Stomach (tissue), 9 donors: ENCODE measurements around the gene CCR4. TPM values are rescaled to one million over a fixed set of nuclear protein-coding genes. Genes with fewer than 3 reads are reported as not detected.
"Not testable (repeated sequence)": the region's sequence is repeated elsewhere in the genome, so short reads cannot be mapped to it uniquely, and the experiment has no call there.

Source experiments
- DNase-seq, 2 donors: peaks; one replicate each; pipeline versions ENCODE4 v3.0.0 to v3.0.0-alpha.2; 2013 to 2019
- H3K27ac ChIP-seq, 5 donors: fragments of 200-600 bp in 4 of 5; sonication (generic) in 4 of 5; one replicate each; pipeline ENCODE4 v1.5.1; 2013 to 2019; ENCODE audit warnings: mild to moderate bottlenecking in 1 of 5, moderate library complexity in 1 of 5
- H3K27me3 ChIP-seq, 3 donors: fragments of 200-600 bp; sonication (generic); one replicate each; pipeline ENCODE4 v1.5.1; 2017 to 2019; ENCODE audit warnings: mixed run types in 1 of 3
- H3K36me3 ChIP-seq, 4 donors: fragments of 200-600 bp; sonication (generic); 1 replicate in 3 of 4; 2 replicates in 1 of 4; pipeline ENCODE4 v1.5.1; 2016 to 2019
- H3K4me1 ChIP-seq, 4 donors: fragments of 200-600 bp; sonication (generic); one replicate each; pipeline ENCODE4 v1.5.1; 2016 to 2019
- H3K4me3 ChIP-seq, 4 donors: fragments of 200-600 bp; sonication (generic) in 3 of 4; one replicate each; pipeline ENCODE4 v1.5.1; 2016 to 2019; ENCODE audit warnings: mild to moderate bottlenecking in 1 of 4
- H3K9me3 ChIP-seq, 4 donors: fragments of 200-600 bp; sonication (generic); one replicate each; pipeline ENCODE4 v1.5.1; 2016 to 2019
- EP300 ChIP-seq: sonication (generic); formaldehyde crosslinking; IDR thresholded peaks from one replicate; pipeline ENCODE4 v1.6.1; 2017; ENCODE audit warnings: antibody characterized with exemption
- POLR2A ChIP-seq, 4 donors: fragments of 450-650 bp; IDR thresholded peaks; one replicate each; pipeline ENCODE4 v1.6.1; 2016; ENCODE audit warnings: antibody characterized with exemption in 4 of 4, control low read depth in 2 of 4, mild to moderate bottlenecking in 1 of 4, moderate library complexity in 1 of 4
- POLR2AphosphoS5 ChIP-seq, 3 donors: sonication (generic); formaldehyde crosslinking; IDR thresholded peaks; one replicate each; pipeline ENCODE4 v1.6.1; 2016; ENCODE audit warnings: antibody characterized with exemption in 3 of 3
- WGBS, 5 donors: extraction: QIAGEN DNeasy Blood & Tissue Kit in 3 of 5; methylation state at CpG; one replicate each; pipeline versions ENCODE4 v1.1.5 to v1.1.7; 2013 to 2018; 5-methylcytosine and 5-hydroxymethylcytosine counted together
- intact Hi-C: fragments of 100-400 bp; cut with DNase I; formaldehyde crosslinking; loops from one replicate; pipeline ENCODE4 v1.15.1; 2023; ENCODE audit warnings: low total_unique reads
- polyA plus RNA-seq, 3 donors: library from polyadenylated mRNA; stranded (reverse); fragments of 200-250 nt; gene quantifications; one replicate each; pipeline ENCODE4 v1.2.3, GENCODE V29; 2013
- total RNA-seq, 5 donors: library from RNA; depleted of rRNA; stranded (reverse); fragments of >200 nt; gene quantifications; one replicate each; pipeline versions ENCODE4 v1.1.0 to v1.2.3, GENCODE V29; 2014 to 2016
- TF ChIP-seq, protein P1 (sequence below), 7 experiments: fragments of 450-650 bp in 4 of 7; fragments of 200-600 bp in 3 of 7; sonication (generic) in 3 of 7; IDR thresholded peaks; one replicate each; pipeline ENCODE4 v1.5.1; 2016 to 2019; ENCODE audit warnings: antibody characterized with exemption in 7 of 7, control low read depth in 2 of 7, mild to moderate bottlenecking in 1 of 7
- donor health status: healthy with polysubstance abuse.
- donor health status: Bipolar disorder and iron deficiency.
- donor health status: healthy.

Gene CCR4
- total and polyA plus RNA-seq, 8 donors, result 0.15 to 1.1 (median 0.37) TPM; not detected in 4

- Histone ChIP-seq H3K36me3 (no peaks in the 10 kb centered on the region), H3K4me1 (no peaks in the 10 kb centered on the region), H3K4me3 (no peak overlapping the region), H3K27me3 (no peaks in the 10 kb centered on the region), H3K9me3 (no peaks in the 10 kb centered on the region), H3K27ac (no peak overlapping the region)
- WGBS, 5 donors, result 89 to 93% (median 91%) methylated on average over 16 of the region's 16 CpGs
- intact Hi-C loops, result no loop called here
- TF ChIP-seq, protein P1, sequence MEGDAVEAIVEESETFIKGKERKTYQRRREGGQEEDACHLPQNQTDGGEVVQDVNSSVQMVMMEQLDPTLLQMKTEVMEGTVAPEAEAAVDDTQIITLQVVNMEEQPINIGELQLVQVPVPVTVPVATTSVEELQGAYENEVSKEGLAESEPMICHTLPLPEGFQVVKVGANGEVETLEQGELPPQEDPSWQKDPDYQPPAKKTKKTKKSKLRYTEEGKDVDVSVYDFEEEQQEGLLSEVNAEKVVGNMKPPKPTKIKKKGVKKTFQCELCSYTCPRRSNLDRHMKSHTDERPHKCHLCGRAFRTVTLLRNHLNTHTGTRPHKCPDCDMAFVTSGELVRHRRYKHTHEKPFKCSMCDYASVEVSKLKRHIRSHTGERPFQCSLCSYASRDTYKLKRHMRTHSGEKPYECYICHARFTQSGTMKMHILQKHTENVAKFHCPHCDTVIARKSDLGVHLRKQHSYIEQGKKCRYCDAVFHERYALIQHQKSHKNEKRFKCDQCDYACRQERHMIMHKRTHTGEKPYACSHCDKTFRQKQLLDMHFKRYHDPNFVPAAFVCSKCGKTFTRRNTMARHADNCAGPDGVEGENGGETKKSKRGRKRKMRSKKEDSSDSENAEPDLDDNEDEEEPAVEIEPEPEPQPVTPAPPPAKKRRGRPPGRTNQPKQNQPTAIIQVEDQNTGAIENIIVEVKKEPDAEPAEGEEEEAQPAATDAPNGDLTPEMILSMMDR (IDR thresholded peaks at IDR 0.05), result no peak
- no peak for TF ChIP-seq EP300
- TF ChIP-seq POLR2AphosphoS5 (IDR thresholded peaks at IDR 0.05), result no peak
- TF ChIP-seq POLR2A (IDR thresholded peaks at IDR 0.05), result no peak
- no peak for DNase-seq
Measured at GRCh38 chr3:32940726-32941125, 10.7 kb upstream of the CCR4 start.

GRCh38 chr3:32945136-32945535 is 6.3 kb upstream of the CCR4 start:
- no peaks in the 10 kb centered on the region for H3K9me3 ChIP-seq
- no peak for DNase-seq
- TF ChIP-seq, protein P1 (IDR thresholded peaks at IDR 0.05), result no peak
- TF ChIP-seq POLR2AphosphoS5 (IDR thresholded peaks at IDR 0.05), result no peak
- TF ChIP-seq EP300, result no peak
- TF ChIP-seq POLR2A (IDR thresholded peaks at IDR 0.05), result no peak
- intact Hi-C loops, result no loop called here
- no peaks in the 10 kb centered on the region for H3K27me3 ChIP-seq
- H3K36me3 ChIP-seq, result no peaks in the 10 kb centered on the region
- no peak overlapping the region for H3K4me3 ChIP-seq
- 79 to 88% (median 83%) methylated on average over 3 of the region's 3 CpGs for WGBS, 5 donors
- no peak overlapping the region for H3K27ac ChIP-seq
- H3K4me1 ChIP-seq, result peaks cover 0 to 17% (median 0%) of the 10 kb centered on the region in 4 donors

DNA sequence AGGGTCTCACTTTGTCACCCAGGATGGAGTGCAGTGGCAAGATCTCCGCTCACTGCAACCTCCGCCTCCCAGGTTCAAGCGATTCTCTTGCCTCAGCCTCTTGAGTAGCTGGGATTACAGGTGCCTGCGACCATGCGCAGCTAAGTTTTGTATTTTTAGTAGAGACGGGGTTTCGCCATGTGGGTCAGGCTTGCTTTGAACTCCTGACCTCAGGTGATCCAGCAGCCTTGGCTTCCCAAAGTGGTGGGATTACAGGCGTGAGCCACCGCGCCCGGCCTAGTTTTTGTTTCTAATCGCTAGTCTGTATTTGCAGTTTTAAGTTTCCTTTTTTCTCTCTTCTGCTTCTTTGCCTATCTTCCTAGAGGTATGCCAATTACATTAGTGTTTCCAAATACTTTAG is 5.8 kb upstream of the CCR4 start:
- H3K4me3 ChIP-seq, DNase-seq, intact Hi-C loops, H3K9me3 ChIP-seq, H3K27ac ChIP-seq, H3K27me3 ChIP-seq, H3K36me3 ChIP-seq: not testable (repeated sequence)
- WGBS, 5 donors, result 66 to 97% (median 94%) methylated on average over 11 to 12 of the region's 12 CpGs
- H3K4me1 ChIP-seq, result peaks cover 0 to 17% (median 0%) of the 10 kb centered on the region in 4 donors

DNA sequence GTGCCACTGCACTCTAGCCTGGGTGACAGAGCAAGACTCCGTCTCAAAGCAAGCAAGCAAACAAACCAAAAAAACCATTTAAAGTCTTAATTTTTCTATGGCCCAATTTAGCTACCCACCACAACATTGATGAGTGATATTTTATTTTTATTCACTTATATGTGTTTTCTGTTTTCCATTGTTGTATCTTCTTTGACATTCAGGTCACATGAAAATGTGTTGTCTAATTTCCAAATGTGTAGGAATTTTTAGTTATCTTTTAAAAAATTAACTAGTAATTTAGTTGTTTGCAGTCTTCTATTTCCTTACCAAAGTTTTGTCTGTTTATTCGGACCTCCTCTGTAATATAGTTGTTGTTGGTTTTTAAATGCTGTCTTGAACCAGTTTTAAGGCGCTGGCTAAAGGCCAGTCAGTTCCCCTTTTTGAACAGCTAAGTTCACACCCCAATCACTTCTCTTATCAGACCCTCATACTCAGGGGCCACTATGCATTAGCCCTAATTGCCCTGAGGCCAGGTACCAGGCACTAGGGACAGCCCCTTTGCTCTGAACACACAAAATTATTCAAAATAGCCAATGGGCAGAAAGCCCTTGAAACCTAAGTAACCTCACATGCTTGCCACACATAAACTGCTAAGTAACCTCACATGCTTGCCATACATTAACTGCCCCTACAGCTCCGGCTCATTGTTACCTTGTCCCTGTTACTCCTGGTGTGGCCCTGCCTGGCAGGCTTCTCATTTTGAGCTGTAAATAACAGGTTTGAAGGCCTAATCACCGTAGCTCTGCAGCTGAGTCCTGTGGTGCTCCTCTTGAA is 4.3 kb upstream of the CCR4 start:
- DNase-seq, result no peak
- peaks cover 0 to 17% (median 0%) of the 10 kb centered on the region in 4 donors for H3K4me1 ChIP-seq
- intact Hi-C loops, result no loop called here
- 58 to 71% (median 66%) methylated on average over 5 of the region's 5 CpGs for WGBS, 5 donors
- H3K4me3 ChIP-seq, result no peak overlapping the region
- H3K27me3 ChIP-seq, result no peaks in the 10 kb centered on the region
- no peak overlapping the region for H3K27ac ChIP-seq
- TF ChIP-seq POLR2A (IDR thresholded peaks at IDR 0.05) (no peak), EP300 (no peak), POLR2AphosphoS5 (IDR thresholded peaks at IDR 0.05) (no peak)
- TF ChIP-seq, protein P1 (IDR thresholded peaks at IDR 0.05), result no peak
- no peaks in the 10 kb centered on the region for H3K36me3 ChIP-seq
- no peaks in the 10 kb centered on the region for H3K9me3 ChIP-seq

DNA sequence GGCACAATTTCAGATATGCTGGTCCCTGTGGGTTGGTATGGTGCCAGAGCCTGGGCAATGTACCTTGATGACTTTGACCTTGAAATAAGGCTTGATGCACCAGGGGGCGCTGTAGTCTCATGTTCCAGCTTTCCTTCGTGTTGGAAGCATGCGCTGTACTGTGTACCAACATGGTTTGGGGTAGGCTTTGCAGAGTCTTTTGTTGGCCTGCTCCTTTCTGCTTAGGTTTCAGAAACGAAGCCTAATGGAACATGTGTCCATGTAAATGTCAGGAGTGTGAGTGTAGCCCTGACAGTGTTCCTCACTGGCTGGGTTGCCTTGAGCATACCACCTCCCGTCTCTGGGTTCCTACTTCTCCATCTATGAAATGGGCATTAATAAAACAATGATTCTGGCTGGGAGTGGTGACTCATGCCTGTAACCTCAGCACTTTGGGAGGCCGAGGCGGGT is 3.6 kb upstream of the CCR4 start:
- Histone ChIP-seq H3K27ac (no peak overlapping the region), H3K36me3 (no peaks in the 10 kb centered on the region), H3K4me1 (peaks cover 0 to 17% (median 0%) of the 10 kb centered on the region in 4 donors), H3K27me3 (no peaks in the 10 kb centered on the region), H3K9me3 (no peaks in the 10 kb centered on the region), H3K4me3 (no peak overlapping the region)
- DNase-seq, result peak; percentile 93 to 96
- no peak for TF ChIP-seq POLR2A (IDR thresholded peaks at IDR 0.05)
- TF ChIP-seq POLR2AphosphoS5 (IDR thresholded peaks at IDR 0.05), result peak in 1 of 3 donors; percentile 59
- no peak for TF ChIP-seq EP300
- TF ChIP-seq, protein P1 (IDR thresholded peaks at IDR 0.05), result peak in 5 of 7 experiments; percentile 38 to 87 (median 73)
- intact Hi-C loops, result no loop called here
- 28 to 33% (median 29%) methylated on average over 7 of the region's 7 CpGs for WGBS, 5 donors
